HG03103 (cell line): Measurements from ENCODE around the gene PDCD4.

Experiments
- ATAC-seq: cut with Tn5 transposase; IDR thresholded peaks from one replicate; pipeline ENCODE4 v1.9.1; 2021; ENCODE audit warnings: low read depth; ENCODE audit not compliant: unreplicated experiment

Gene PDCD4

DNA sequence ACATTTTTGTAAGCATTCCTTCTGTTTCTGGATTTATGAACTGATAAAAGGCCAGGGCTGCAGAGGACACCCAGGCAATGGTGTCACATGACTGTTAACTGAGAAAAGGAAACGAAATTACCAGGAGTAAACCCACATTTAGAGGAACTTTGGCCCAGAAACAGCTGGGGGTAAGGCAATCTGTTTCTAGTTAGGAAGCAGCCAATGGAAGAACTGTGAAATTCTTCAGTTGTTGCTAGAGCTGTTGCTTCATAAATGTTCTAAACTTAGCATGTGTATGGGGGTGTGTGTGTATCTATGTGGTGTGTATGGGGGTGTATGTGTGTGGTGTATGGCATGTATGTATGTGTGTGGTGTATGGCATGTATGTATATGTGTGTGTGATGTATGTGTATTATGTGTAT, 11.8 kb upstream of the PDCD4 start:
- no peak for ATAC-seq

DNA sequence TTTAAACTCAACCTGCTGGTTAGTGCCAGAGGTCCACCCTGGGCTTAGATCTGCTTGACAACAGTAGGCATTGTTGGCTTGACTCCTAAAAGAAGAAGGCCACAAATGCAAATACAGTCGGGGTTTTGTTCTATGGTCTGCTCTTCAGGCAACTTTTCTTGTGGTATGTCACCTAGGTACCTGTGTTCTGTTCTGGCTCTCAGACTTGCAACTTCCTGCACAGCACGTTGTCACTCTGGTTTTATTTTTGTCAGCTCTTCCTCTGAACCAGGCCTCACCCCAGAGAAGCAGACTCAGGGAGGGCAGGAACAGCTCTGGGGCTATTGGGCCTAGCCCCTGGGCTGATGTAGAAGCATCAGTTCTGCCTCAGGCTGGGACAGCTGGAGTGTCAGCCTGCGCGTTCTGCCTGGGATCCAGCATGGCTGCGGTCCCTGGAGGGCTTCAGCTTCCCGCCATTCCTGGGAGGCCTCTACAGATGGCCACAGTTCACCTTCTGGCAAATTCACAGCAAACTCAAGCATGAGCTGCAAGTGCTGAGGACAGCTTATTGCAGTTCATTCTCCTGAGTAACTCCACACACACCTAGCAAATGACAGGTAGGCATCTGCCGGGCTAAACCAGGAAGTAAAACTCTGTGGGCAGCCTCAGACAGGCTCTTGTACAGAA, 11.0 kb upstream of the PDCD4 start:
- peak; percentile 45 for ATAC-seq

DNA sequence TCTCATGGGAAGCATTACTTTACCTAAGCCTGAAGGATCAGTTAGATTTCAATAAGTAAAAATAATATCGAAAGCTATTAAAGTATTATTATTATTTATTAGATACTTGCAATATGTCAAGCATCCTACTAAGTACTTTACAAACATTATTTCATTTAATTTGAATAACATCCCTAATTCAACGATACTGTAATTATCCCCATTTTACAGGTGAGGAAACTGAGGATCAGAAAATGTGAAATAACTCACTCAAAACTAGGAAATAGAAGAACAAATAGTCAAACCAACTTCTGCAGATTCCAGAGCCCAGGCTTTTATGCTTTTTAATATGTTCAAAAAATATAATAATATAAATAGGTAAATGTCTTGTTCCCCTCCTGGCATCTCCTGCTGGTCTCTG, 10.3 kb upstream of the PDCD4 start:
- ATAC-seq: no peak

DNA sequence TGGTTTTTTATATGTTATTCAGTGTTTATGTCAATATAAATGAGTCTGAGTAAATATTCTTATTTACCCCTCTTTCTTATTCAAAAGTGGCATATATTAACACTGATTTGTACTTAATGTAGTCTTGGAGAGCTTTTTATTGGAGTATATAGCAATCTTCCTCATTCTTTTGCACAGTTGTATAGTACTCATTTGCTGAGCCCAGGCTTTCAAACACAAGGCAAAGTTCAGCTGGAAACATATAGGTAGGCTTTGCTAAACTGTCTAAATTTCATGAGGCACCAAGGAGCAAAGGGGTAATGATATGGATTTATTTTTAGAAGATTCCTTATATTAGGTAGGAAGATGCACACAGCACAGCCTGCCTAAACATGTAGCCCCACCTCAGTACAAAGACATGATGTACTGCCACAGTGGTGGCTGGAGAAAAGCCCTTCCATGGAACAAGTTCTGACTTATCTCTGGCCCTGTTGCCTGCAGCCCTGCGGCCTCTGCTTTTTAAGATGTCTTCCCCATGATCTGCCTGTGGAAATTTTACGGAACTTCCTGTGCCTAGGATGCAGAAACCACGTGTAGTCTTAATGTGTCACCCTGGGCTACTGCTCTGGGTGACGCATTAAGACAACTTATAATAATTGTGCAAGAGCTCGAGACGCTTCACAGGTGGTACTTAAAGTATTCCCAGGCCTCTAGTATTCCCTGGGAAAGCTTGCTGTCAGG, 9.6 kb upstream of the PDCD4 start:
- ATAC-seq: no peak

DNA sequence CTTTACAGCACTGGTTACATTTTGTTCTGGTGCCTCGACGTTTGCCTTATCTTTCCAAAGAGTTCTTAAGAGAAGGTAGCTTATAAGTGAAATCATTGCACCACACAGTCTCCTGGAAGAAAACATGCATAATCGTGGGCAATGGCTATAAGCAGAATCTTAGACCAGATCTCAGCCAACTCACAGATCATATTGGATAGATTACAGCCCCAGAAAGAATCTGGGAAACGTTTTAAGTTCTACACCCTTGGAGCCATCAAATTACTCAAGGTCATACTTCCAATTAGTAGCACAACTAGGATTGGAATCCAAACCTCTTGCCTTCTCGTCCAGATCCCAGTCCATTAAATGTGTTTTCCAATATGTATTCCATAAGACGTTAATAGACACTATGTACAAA, 8.8 kb upstream of the PDCD4 start:
- ATAC-seq: no peak

DNA sequence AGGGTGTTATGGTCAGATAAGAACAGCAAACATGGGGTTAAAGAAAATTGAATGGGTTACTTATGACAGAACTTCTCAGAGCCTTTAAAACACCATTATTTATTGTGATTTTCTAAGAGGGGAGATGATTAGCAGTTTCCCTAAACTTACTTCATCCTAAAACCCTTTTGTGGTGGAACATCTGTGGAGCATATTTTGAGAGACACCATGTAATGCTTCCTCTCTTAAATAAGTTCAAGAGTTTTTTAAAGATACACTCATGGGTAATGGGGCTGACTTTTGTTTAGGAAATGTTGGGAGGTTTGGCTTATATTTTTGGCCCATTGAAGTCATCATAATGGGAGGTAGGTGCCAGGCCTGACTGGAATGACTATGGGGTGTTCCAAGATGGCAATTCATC, 8.4 kb upstream of the PDCD4 start:
- ATAC-seq: no peak

DNA sequence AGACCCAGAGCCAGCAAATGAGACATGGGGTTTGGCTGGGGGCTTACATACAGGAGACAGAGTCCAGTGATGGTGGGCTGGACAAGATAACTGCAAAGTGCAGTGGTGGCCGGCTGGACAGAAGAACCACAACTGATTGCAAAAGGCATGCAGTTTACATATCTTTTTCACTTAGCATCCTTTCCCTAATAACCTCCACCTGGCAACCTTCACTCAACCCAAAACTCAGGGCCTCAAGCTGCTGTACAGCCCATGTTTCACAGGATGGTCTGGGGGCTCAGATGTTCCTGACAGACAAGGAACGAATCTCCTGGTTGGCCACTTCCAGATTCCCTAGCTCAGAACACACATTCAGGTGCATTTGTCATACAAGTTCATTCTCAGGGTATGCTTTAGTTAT, 7.8 kb upstream of the PDCD4 start:
- no peak for ATAC-seq

DNA sequence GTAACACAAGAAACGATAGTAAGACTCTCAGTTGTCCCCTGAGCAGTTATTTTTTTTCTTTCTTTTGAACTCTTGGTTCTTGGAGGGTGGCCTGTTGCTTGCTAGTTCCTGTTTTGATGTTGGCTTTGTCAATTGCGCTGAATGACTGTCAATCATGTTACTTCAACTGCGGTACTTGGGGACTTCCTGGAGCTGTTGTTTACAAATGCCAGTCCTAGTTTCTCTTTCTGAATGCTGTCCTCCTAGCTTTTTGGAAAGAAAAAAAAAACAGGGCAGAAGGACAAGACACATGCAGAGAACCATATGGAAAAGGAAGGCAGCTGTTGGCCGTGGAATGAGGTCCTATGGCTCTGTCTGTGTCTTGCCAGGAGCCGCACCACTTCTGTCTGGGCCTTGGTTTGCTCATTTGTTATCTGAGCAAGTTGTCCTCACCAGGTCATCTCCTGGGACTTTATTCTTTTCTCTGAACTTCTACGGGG, 7.0 kb upstream of the PDCD4 start:
- peak; percentile 50 for ATAC-seq

DNA sequence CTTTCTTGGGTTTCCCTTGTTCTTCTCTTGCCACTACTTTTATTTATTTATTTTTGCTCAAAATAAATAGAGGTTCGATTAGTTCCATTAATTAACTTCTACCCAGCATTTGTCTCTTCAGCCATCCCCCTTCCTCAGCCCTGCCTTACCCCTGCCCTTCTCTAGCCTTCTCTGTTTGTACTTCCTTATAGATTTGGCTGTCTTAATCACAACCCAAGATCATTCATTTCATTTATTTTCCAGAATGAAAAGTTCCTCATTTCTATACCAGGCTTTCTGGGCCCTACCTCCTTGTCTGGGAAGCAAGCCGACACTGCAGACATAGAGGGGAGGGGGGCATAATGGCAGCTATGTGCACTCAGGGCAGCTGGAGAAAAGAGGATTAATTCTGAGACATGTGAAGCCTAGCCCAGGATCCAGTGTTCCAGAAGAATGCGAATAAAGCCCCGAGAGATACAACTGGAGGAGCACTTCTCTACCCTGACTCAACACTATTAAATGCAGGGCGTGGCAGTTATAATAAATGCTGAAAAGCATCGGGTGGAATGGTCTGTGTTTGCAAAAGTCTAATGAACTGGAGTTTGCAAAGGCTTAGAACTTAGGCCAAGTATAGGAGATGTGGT, 6.4 kb upstream of the PDCD4 start:
- ATAC-seq: no peak

DNA sequence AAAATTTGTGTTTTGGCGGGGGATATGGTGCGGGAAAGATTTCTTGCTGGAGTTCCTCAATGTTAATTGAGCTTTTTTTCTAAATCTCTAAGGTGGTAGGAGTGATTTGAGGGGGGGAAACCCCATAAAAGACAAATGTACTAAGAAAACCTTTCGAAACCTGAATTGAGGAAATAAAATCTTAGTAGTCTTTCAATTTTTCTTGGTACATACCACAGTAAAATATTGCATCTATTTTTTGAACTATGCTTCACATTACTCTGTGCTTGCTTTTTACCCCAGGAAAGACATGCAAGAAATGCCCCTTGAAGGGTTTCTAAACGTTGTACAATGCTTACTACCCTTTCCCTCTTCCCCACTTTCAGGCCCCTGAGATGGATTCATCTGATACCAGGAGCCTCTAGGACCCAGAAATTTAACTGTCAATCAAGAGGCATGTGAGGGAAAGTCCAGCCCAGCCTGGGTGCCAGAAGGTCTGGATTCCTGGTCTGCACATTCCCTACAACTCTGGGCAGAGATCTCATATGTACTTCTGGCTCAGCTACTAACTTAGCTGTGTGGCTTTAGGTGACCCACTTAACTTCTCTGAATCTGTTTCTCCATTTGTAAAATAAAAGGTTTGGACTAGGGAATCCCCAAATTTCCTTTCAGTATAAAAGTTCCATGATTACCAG, 5.8 kb upstream of the PDCD4 start:
- ATAC-seq: no peak

DNA sequence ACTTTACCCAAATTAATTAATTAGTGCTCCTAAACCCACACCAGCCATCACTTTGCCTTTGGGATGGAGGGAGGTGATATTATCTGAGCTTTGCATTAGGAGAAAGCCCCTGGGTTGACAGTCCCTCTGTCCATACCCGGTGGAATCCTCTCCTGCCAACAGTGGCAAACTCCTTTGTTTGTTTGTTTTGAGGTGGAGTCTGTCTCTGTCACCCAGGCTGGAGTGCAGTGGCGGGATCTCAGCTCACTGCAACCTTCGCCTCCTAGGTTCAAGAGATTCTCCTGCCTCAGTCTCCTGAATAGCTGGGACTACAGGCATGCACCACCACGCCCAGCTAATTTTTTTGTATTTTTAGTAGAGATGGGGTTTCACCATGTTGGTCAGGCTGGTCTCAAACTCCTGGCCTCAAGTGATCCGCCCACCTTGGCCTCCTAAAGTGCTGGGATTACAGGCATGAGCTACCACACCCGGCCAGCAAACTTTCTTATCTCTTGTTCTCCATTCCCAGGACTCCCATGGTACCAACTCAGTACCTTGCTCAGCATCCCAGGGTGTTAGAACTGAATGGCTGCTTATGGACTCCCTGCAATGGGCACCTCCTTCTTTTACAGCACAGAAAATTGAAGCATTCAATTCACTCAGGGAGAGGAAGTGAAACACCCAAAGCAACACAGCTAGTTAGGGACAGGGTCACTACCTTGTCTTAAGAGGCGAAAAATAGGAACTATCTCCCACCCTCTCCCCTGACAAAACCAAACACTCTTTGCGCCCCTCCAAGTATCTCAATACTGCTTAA, 4.5 kb upstream of the PDCD4 start:
- peak; percentile 35 for ATAC-seq

DNA sequence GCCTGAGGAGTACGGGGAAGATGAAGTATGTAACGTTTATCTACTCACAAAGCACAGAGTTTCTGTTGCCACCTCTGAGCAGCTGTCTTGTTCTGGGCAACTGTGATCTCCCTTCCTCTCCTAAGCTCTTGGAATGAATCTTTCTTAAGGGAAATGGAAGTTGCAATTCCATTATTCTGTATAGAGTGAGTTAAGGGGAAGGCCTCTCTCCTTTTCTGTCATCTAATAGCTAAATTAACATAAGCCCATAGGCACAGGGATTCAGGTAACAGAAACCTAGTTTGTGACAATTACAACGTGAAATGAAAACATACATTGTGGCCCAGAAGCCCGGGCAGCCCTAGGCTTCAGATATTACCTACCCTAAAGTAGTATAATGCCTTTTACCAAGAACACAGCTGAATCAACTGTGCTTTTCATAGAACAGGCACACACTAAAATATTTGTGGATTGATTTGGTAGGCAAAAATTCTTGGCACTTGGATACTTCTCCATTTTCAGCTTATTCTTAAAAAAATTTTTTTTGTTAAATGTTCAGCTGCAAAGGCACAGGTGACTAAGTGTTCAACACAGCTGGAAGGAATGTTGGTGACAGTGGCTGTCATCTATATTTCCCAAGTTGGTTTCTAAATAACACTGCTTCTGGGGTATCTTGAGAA, 3.8 kb upstream of the PDCD4 start:
- ATAC-seq: no peak

DNA sequence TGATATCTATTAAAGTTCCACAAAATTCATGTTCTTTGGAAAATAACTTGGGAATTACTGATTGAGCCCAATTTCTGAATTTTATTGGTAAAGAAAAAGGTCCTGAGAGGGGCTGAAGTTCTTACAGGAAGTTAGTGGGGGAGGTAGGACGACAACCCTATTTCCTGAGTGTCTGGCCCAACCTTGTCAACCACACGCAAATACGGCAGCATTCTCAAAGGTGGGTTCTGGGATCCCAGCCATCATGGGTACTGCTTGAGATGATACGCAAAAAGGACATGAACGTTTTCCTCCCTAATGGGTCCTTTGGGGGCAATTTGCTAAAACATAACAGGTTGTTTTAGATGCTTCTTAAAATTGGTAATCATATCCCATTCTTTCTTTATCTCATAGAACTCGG, 2.7 kb upstream of the PDCD4 start:
- no peak for ATAC-seq

DNA sequence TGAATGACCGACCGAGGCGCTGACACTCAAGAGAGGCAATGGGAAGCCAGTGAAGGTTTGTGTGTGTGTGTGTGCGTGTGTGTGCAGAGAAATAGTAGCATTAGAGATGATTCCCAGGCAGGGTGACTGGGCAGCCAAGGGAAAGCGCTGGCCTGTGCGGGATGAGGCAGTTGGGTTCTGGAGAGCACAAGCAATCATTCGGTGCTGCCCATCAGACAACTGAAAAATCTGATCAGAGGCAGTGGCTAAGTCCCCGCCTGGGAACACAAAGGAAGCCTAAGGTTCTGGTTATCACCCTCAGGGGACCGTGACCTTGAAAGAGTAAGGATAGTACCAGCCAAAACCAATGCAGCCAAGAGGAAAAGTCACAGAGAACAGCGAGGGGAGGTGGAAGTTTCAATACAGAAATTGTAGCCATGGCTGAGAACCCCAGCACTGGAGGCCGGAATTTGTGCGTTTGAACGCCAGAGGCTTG, 868 bp upstream of the PDCD4 start:
- ATAC-seq: no peak

DNA sequence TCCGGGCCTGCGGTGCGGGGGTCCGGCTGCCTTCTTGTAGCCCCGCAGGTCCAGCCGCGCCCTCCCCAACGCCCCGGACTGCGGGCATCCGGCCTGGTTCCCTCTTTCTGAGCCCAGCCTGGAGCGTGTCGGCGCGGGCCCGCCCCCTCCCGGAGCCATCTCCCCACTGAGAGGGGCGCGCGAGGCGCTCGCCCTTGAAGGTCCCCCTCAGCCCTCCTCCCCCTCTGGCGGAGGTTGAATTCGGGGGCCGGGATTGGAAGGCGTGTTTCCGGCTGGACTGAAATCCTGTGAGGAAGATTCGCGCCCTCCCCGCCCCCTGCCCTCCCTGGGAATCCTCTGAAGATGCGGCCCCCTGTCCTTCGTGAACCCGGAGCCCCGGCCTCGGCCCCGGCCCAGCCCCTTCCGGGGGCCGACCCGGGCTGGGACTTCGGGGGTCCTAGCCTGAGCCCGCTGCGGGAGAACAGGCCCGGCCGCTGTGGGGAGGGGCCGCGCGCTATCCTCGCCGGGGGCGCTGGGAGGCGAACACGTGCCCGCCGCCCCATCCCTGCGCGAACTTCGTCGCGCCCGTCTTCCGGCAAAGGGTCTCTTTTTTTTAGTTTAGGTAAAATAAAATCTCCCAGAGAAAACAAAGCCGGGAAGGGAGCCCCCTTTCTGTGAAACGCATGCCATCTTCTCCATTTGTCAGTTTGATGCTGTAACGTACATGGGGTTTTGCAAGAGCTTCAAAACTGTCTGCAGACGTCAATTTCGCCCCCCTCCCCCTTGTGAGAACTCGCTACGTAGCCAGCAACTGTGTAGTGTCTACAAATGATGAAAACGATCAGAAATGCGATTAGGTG, 636 bp downstream of the PDCD4 start:
- ATAC-seq: peak; percentile 35

DNA sequence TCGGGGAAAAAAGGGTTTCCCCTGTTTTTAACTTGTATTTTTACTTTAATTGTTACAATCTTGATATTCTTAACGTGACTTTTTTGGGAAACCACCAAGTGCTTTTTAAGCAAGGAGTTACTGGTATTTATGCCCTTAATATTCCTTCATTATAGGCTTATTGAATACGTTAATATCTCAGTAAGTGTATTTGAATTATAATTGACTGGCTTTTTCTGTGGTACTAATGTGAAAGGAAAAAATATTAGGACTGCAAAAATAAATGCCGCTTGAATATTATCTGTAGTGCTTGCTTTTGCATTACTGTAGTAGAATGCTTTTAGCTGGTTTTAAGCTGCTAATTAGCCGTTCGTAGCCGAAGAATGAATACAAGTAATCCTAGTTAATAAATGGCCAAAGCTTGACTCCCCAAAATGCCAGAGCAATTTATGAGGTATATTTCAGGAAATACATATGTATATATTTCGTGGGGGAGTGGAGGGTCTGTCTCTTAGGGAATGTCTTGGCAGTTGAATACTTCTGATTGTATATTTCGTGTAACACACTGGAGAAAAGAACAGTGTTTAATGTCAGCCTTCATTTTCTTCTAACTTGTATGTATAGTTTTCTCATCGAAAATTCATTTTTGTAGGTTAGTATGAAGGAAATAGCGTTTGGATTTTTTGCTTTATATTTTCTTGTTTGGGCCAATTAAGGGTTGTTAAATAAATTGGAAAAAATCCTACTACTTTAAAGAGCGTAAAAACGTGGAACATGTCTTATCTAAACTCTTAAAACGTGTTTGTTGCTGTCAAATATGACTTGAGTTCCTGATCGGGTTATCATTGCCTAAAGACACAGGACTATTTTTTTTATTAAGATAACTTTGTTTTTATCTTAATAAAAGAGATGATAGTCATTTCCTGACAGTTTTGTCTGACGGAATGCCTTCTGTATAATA, 1.5 kb downstream of the PDCD4 start:
- no peak for ATAC-seq

DNA sequence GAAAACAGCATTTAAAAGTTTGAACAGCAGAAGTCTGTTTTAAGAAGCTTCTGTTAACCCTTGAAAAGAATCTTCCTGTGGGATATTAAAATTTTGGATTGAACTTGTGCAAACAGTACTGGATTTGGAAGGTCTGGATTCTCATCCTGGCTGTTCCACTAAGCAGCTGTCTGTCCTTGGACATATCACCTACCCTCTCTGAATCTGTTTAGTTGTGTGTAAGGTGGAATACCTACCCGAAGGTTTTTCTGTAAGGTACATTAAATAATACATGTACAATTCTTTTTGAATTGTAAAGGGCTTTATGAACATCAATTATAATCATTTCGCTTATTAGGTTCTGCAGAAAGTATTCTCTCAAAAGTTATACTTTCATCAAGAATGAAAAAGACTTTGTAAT, 2.2 kb downstream of the PDCD4 start:
- ATAC-seq: no peak

DNA sequence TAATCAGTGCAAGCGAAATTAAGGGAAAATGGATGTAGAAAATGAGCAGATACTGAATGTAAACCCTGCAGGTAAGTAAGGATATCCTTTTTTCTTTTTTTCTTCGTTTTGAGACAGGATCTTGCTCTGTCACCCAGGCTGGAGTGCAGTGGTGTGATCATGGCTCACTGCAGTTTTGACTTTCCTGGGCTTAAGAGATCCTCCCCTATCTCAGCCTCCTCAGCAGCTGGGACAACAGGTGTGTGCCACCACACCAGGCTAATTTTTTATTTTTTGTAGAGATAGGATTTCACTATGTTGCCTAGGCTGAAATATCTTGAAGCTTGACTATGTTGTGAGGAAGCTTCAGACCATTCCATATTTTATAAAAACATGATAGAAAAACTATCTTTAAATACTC, 4.3 kb downstream of the PDCD4 start:
- no peak for ATAC-seq
